GM18519 (cell line): ENCODE results near the gene STMN1.
"Not testable (repeated sequence)": the region's sequence is repeated elsewhere in the genome, so short reads cannot be mapped to it uniquely, and the experiment has no call there.

ENCODE experiments used
- ATAC-seq: cut with Tn5 transposase; IDR thresholded peaks from one replicate; pipeline ENCODE4 v1.9.1; 2021; ENCODE audit warnings: mild to moderate bottlenecking, moderate library complexity; ENCODE audit not compliant: unreplicated experiment, low FRiP score

The STMN1 gene

GRCh38 chr1:25905680-25906643 is at the start of gene STMN1:
Gene STMN1 (minus strand): TSS chr1:25906419. CDS start chr1:25904676, 1,743 bp downstream.
- peak; percentile 50 for ATAC-seq

- ATAC-seq = no peak
These were observed 49.3 kb upstream of the STMN1 start for GRCh38 chr1:25955553-25955952.

GRCh38 chr1:25954282-25954938 is 48.2 kb upstream of the STMN1 start:
- ATAC-seq = no peak

GRCh38 chr1:25952841-25953401 is 46.7 kb upstream of the STMN1 start:
- ATAC-seq = no peak

- ATAC-seq = no peak
These were observed 42.4 kb upstream of the STMN1 start for GRCh38 chr1:25948641-25949040.

- ATAC-seq = no peak
These were observed 40.8 kb upstream of the STMN1 start for GRCh38 chr1:25947027-25947426.

GRCh38 chr1:25945761-25946160 is 39.5 kb upstream of the STMN1 start:
- no peak for ATAC-seq

- no peak for ATAC-seq
These were observed 38.8 kb upstream of the STMN1 start for GRCh38 chr1:25944986-25945385.

GRCh38 chr1:25943511-25943910 is 37.3 kb upstream of the STMN1 start:
- ATAC-seq = not testable (repeated sequence)

- no peak for ATAC-seq
These were observed 30.7 kb upstream of the STMN1 start for GRCh38 chr1:25936947-25937346.

- no peak for ATAC-seq
These were observed 27.5 kb upstream of the STMN1 start for GRCh38 chr1:25933479-25934365.

- not testable (repeated sequence) for ATAC-seq
These were observed 26.7 kb upstream of the STMN1 start for GRCh38 chr1:25932811-25933400.

- no peak for ATAC-seq
These were observed 26.1 kb upstream of the STMN1 start for GRCh38 chr1:25932321-25932720.

GRCh38 chr1:25929016-25929415 is 22.8 kb upstream of the STMN1 start:
- no peak for ATAC-seq

GRCh38 chr1:25927521-25928265 is 21.5 kb upstream of the STMN1 start:
- no peak for ATAC-seq

GRCh38 chr1:25926731-25927496 is 20.7 kb upstream of the STMN1 start:
- no peak for ATAC-seq

GRCh38 chr1:25924454-25924853 is 18.2 kb upstream of the STMN1 start:
- ATAC-seq = no peak

GRCh38 chr1:25922971-25923552 is 16.8 kb upstream of the STMN1 start:
- ATAC-seq = no peak
